Keratinocyte (primary cell): ENCODE measurements around the gene TRAF3. TPM values are rescaled to one million over a fixed set of nuclear protein-coding genes. Genes with fewer than 3 reads are reported as not detected.

ENCODE experiments used
- DNase-seq: peaks from one replicate; pipeline ENCODE4 v3.0.0-alpha.2; 2011; ENCODE audit warnings: low read depth, missing footprints, low spot score
- FAIRE-seq: peaks from 2 replicates; lab custom pipeline; 2011; peaks lifted over from hg19 to GRCh38; lab: Jason Lieb, UNC
- H2AFZ ChIP-seq: 2 replicates; pipeline ENCODE4 v1.6.0; 2012; ENCODE audit warnings: low read length, control low read depth, inconsistent platforms; ENCODE audit not compliant: control insufficient read depth
- H3K27ac ChIP-seq: 2 replicates; pipeline ENCODE4 v1.5.1; 2011; ENCODE audit warnings: low read length; ENCODE audit not compliant: control insufficient read depth, insufficient read depth
- H3K27me3 ChIP-seq: 3 replicates; pipeline ENCODE4 v1.6.0; 2011; ENCODE audit warnings: low read length; ENCODE audit not compliant: control insufficient read depth, insufficient read depth; ENCODE audit errors: extremely low read depth
- H3K36me3 ChIP-seq, 2 experiments: 2 replicates in 1 of 2; 3 replicates in 1 of 2; pipeline ENCODE4 v1.5.1; 2011; ENCODE audit warnings: low read length in 2 of 2, mild to moderate bottlenecking in 1 of 2; ENCODE audit not compliant: control insufficient read depth in 2 of 2, insufficient read depth in 2 of 2; ENCODE audit errors: extremely low read depth in 1 of 2
- H3K4me1 ChIP-seq: 3 replicates; pipeline ENCODE4 v1.5.1; 2011; ENCODE audit warnings: low read length; ENCODE audit not compliant: control insufficient read depth, insufficient read depth; ENCODE audit errors: extremely low read depth
- H3K4me2 ChIP-seq: 3 replicates; pipeline ENCODE4 v1.6.0; 2011; ENCODE audit warnings: low read depth, low read length; ENCODE audit not compliant: control insufficient read depth, insufficient read depth; ENCODE audit errors: extremely low read depth
- H3K4me3 ChIP-seq, 3 experiments: fragments of 200-600 bp in 1 of 3; sonication (generic) in 1 of 3; 2 replicates in 2 of 3; 3 replicates in 1 of 3; pipeline ENCODE4 v1.5.1; 2011 to 2016; ENCODE audit warnings: low read length in 3 of 3, mild to moderate bottlenecking in 3 of 3, control low read depth in 2 of 3, inconsistent platforms in 1 of 3, low read depth in 1 of 3, mixed read lengths in 1 of 3, mixed run types in 1 of 3, moderate library complexity in 1 of 3; ENCODE audit not compliant: control insufficient read depth in 2 of 3, insufficient read depth in 2 of 3; ENCODE audit errors: extremely low read depth in 1 of 3
- H3K79me2 ChIP-seq: 2 replicates; pipeline ENCODE4 v1.6.0; 2012; ENCODE audit warnings: low read length; ENCODE audit not compliant: control insufficient read depth, insufficient read depth
- H3K9ac ChIP-seq: 3 replicates; pipeline ENCODE4 v1.6.0; 2011; ENCODE audit warnings: low read length; ENCODE audit not compliant: control insufficient read depth, insufficient read depth; ENCODE audit errors: extremely low read depth
- H3K9me1 ChIP-seq: 3 replicates; pipeline ENCODE4 v1.6.0; 2011; ENCODE audit warnings: low read length; ENCODE audit not compliant: control insufficient read depth, insufficient read depth; ENCODE audit errors: extremely low read depth
- H3K9me3 ChIP-seq: 2 replicates; pipeline ENCODE4 v1.5.1; 2012; ENCODE audit warnings: low read depth, low read length; ENCODE audit not compliant: control insufficient read depth
- H4K20me1 ChIP-seq: 3 replicates; pipeline ENCODE4 v1.6.0; 2011; ENCODE audit warnings: low read length; ENCODE audit not compliant: control insufficient read depth, insufficient read depth; ENCODE audit errors: extremely low read depth
- EZH2 ChIP-seq: IDR thresholded peaks from one replicate; pipeline ENCODE4 v1.6.1; 2012; ENCODE audit warnings: inconsistent platforms, mild to moderate bottlenecking, low read length, moderate library complexity
- dilution Hi-C: fragments of 300-500 bp; cut with MboI; formaldehyde crosslinking; loops from one replicate; pipeline ENCODE4 v1.7.0; 2020; ENCODE audit warnings: low sequenced_read_pairs; ENCODE audit not compliant: extremely low pct_ligation_motif_present
- polyA plus RNA-seq, 5 experiments: library from polyadenylated mRNA; depleted of rRNA in 3 of 5; stranded (reverse) in 3 of 5; stranded (forward) in 1 of 5; unstranded in 1 of 5; fragments of >200 nt; gene quantifications; 1 replicate in 1 of 5; 2 replicates in 3 of 5; 3 replicates in 1 of 5; pipeline versions ENCODE4 v1.2.1 to v1.2.3, GENCODE V29; 2011 to 2012; ENCODE audit warnings: missing spikeins in 2 of 5, low read depth in 1 of 5, low replicate concordance in 1 of 5
- TF ChIP-seq, protein P1 (sequence below), 3 experiments: IDR thresholded peaks in 1 of 3; conservative IDR thresholded peaks in 1 of 3; optimal IDR thresholded peaks in 1 of 3; 2 replicates in 2 of 3; 3 replicates in 1 of 3; pipeline versions ENCODE3 to v1.5.1; 2011; ENCODE audit warnings: low read length in 3 of 3, mild to moderate bottlenecking in 3 of 3, moderate library complexity in 2 of 3, control low read depth in 1 of 3, inconsistent platforms in 1 of 3; ENCODE audit not compliant: insufficient read depth in 2 of 3; ENCODE audit errors: extremely low read depth in 1 of 3

Gene TRAF3
- polyA plus RNA-seq, 1 donor (not counting 4 experiments of a cell fraction or from before 2014, with no cell fraction given), result 12.5 TPM

DNA sequence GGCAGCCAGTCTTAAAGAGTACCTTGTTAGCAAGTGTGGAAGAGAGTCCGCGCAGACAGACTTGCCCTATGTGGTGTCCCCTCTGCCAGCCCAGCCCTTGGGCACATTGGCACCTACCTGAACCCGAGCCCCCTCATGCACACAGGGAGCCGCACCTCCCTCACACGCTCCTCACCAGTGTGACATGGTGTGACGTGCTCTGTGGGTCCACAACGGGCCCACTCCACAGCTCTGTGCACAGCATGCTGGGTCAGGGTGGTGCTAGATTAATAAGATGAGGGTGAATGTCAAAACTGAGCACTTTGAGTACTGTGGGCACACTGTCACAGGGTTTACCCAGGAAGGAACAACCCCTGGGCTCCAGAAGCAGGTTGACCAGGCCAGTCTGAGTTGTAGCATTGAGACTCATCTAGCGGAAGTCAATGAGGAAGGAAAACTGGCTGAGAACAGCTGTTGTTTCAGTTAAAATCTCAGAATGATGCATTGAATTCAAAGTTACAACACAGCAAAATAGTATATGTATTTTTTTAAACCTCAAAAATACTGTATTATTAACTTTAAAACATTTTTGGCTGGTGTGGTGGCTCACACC is 91.8 kb downstream of the TRAF3 start:
- Histone ChIP-seq H3K36me3 (peaks cover 9 to 11% of the 10 kb centered on the region in 2 experiments), H3K27ac (no peak overlapping the region), H3K9me3 (no peaks in the 10 kb centered on the region), H3K4me2 (no peak overlapping the region), H4K20me1 (no peaks in the 10 kb centered on the region), H3K79me2 (no peaks in the 10 kb centered on the region), H3K4me3 (no peak overlapping the region), H3K27me3 (no peaks in the 10 kb centered on the region), H3K9ac (no peak overlapping the region), H3K4me1 (no peaks in the 10 kb centered on the region), H3K9me1 (no peaks in the 10 kb centered on the region), H2AFZ (no peak overlapping the region)
- FAIRE-seq (no peak), DNase-seq (no peak)
- TF ChIP-seq, protein P1, sequence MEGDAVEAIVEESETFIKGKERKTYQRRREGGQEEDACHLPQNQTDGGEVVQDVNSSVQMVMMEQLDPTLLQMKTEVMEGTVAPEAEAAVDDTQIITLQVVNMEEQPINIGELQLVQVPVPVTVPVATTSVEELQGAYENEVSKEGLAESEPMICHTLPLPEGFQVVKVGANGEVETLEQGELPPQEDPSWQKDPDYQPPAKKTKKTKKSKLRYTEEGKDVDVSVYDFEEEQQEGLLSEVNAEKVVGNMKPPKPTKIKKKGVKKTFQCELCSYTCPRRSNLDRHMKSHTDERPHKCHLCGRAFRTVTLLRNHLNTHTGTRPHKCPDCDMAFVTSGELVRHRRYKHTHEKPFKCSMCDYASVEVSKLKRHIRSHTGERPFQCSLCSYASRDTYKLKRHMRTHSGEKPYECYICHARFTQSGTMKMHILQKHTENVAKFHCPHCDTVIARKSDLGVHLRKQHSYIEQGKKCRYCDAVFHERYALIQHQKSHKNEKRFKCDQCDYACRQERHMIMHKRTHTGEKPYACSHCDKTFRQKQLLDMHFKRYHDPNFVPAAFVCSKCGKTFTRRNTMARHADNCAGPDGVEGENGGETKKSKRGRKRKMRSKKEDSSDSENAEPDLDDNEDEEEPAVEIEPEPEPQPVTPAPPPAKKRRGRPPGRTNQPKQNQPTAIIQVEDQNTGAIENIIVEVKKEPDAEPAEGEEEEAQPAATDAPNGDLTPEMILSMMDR (optimal IDR thresholded peaks at IDR 0.05 in 1 of 3, IDR thresholded peaks at IDR 0.05 in 1 of 3, conservative IDR thresholded peaks at IDR 0.05 in 1 of 3; ENCODE audit: extremely low read depth in 1 of 3, insufficient read depth in 2 of 3, low read length in 3 of 3), result no peak
- TF ChIP-seq EZH2, result no peak
- dilution Hi-C loops, result no loop called here

DNA sequence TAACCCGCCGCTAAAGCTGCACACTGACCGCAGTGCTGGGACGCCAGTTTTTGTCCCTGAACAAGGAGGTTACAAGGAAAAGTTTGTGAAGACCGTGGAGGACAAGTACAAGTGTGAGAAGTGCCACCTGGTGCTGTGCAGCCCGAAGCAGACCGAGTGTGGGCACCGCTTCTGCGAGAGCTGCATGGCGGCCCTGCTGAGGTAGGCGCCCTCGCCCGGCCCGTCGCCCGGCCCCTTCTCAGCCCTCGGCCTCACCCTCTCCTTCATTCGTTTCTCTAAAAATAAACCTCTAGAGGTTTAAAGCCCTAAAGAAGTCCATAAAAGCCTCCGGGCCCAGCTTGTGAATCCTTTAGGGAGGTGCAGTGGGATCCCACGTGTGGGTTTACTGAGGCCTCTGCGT is 93.0 kb downstream of the TRAF3 start:
- Histone ChIP-seq H3K9me3 (no peaks in the 10 kb centered on the region), H3K27me3 (no peaks in the 10 kb centered on the region), H3K9ac (no peak overlapping the region), H2AFZ (no peak overlapping the region), H3K4me1 (no peaks in the 10 kb centered on the region), H3K4me3 (no peak overlapping the region), H3K79me2 (no peaks in the 10 kb centered on the region), H3K27ac (no peak overlapping the region), H4K20me1 (no peaks in the 10 kb centered on the region), H3K36me3 (peaks cover 11 to 14% of the 10 kb centered on the region in 2 experiments), H3K9me1 (no peaks in the 10 kb centered on the region), H3K4me2 (no peak overlapping the region)
- DNase-seq (no peak), FAIRE-seq (no peak)
- dilution Hi-C loops, result no loop called here
- TF ChIP-seq, protein P1 (optimal IDR thresholded peaks at IDR 0.05 in 1 of 3, IDR thresholded peaks at IDR 0.05 in 1 of 3, conservative IDR thresholded peaks at IDR 0.05 in 1 of 3; ENCODE audit: extremely low read depth in 1 of 3, insufficient read depth in 2 of 3, low read length in 3 of 3), result no peak
- no peak for TF ChIP-seq EZH2
